Measurements from ENCODE around the gene ARHGAP42. TPM values are rescaled to one million over a fixed set of nuclear protein-coding genes. Genes with fewer than 3 reads are reported as not detected.

The ARHGAP42 gene
- total RNA-seq, 1 experiment from 2014 or later, result 8.0 TPM

GRCh38 chr11:100738701-100739270, 51.7 kb downstream of the ARHGAP42 start:
- Histone ChIP-seq H3K4me3 (ENCODE audit: low read depth, low read length, poor library complexity, severe bottlenecking) (no peak overlapping the region), H3K4me1 (ENCODE audit: insufficient read depth, low read length, poor library complexity, severe bottlenecking) (peaks cover 13% of the 10 kb centered on the region), H3K27me3 (replicated peaks; ENCODE audit: insufficient read depth, low read depth, low read length, poor library complexity) (no peaks in the 10 kb centered on the region), H3K36me3 (ENCODE audit: insufficient read depth, low read length, poor library complexity, severe bottlenecking) (no peaks in the 10 kb centered on the region), H3K27ac (ENCODE audit: low read depth, low read length, poor library complexity, severe bottlenecking) (no peak overlapping the region), H3K9me3 (ENCODE audit: low read depth, low read length, poor library complexity, severe bottlenecking) (no peaks in the 10 kb centered on the region)
- no TSS peak for BruUV-seq (replicated peaks)
- CTCF ChIA-PET, result no interaction called here
- TF ChIP-seq CTCF (conservative IDR thresholded peaks at IDR 0.05; ENCODE audit: low read depth, low read length) (no peak), EZH2 (IDR thresholded peaks at IDR 0.05; ENCODE audit: borderline replicate concordance, low read depth, low read length, poor library complexity, severe bottlenecking) (no peak)
- DNase-seq (ENCODE audit: low spot score), result no peak
- intact Hi-C loops (cut with micrococcal nuclease; ENCODE audit: unreplicated experiment), result no loop called here
- POLR2A ChIA-PET (ENCODE audit: low non-redundant PET), result no interaction called here

- no peak for DNase-seq (ENCODE audit: low spot score)
- H3K27me3 ChIP-seq (replicated peaks; ENCODE audit: insufficient read depth, low read depth, low read length, poor library complexity), result no peaks in the 10 kb centered on the region
- BruUV-seq (replicated peaks), result no TSS peak
- H3K4me1 ChIP-seq (ENCODE audit: insufficient read depth, low read length, poor library complexity, severe bottlenecking), result peaks cover 13% of the 10 kb centered on the region
- no peak overlapping the region for H3K4me3 ChIP-seq (ENCODE audit: low read depth, low read length, poor library complexity, severe bottlenecking)
- ChIA-PET POLR2A (ENCODE audit: low non-redundant PET) (no interaction called here), CTCF (interaction anchor here (0.7 kb wide), 1 partner anchor 121 kb away, joined by 4 read pairs; no protein-coding TSS in a partner anchor)
- intact Hi-C loops (cut with micrococcal nuclease; ENCODE audit: unreplicated experiment), result no loop called here
- TF ChIP-seq CTCF (conservative IDR thresholded peaks at IDR 0.05; ENCODE audit: low read depth, low read length) (no peak), EZH2 (IDR thresholded peaks at IDR 0.05; ENCODE audit: borderline replicate concordance, low read depth, low read length, poor library complexity, severe bottlenecking) (no peak)
- H3K27ac ChIP-seq (ENCODE audit: low read depth, low read length, poor library complexity, severe bottlenecking), result no peak overlapping the region
- no peaks in the 10 kb centered on the region for H3K36me3 ChIP-seq (ENCODE audit: insufficient read depth, low read length, poor library complexity, severe bottlenecking)
- no peaks in the 10 kb centered on the region for H3K9me3 ChIP-seq (ENCODE audit: low read depth, low read length, poor library complexity, severe bottlenecking)
Measured at GRCh38 chr11:100739666-100740065, 52.6 kb downstream of the ARHGAP42 start.

GRCh38 chr11:100740440-100740839, 53.4 kb downstream of the ARHGAP42 start:
- Histone ChIP-seq H3K4me1 (ENCODE audit: insufficient read depth, low read length, poor library complexity, severe bottlenecking) (peaks cover 13% of the 10 kb centered on the region), H3K4me3 (ENCODE audit: low read depth, low read length, poor library complexity, severe bottlenecking) (no peak overlapping the region), H3K36me3 (ENCODE audit: insufficient read depth, low read length, poor library complexity, severe bottlenecking) (no peaks in the 10 kb centered on the region), H3K27ac (ENCODE audit: low read depth, low read length, poor library complexity, severe bottlenecking) (no peak overlapping the region), H3K27me3 (replicated peaks; ENCODE audit: insufficient read depth, low read depth, low read length, poor library complexity) (no peaks in the 10 kb centered on the region), H3K9me3 (ENCODE audit: low read depth, low read length, poor library complexity, severe bottlenecking) (no peaks in the 10 kb centered on the region)
- ChIA-PET CTCF (no interaction called here), POLR2A (ENCODE audit: low non-redundant PET) (no interaction called here)
- no TSS peak for BruUV-seq (replicated peaks)
- intact Hi-C loops (cut with micrococcal nuclease; ENCODE audit: unreplicated experiment), result no loop called here
- no peak for DNase-seq (ENCODE audit: low spot score)
- TF ChIP-seq EZH2 (IDR thresholded peaks at IDR 0.05; ENCODE audit: borderline replicate concordance, low read depth, low read length, poor library complexity, severe bottlenecking), result no peak
- TF ChIP-seq CTCF (conservative IDR thresholded peaks at IDR 0.05; ENCODE audit: low read depth, low read length), result no peak

All from A673 (cell line).